ENCODE data around the gene SLC30A10.
"Not testable (repeated sequence)": the region's sequence is repeated elsewhere in the genome, so short reads cannot be mapped to it uniquely, and the experiment has no call there.

DNA sequence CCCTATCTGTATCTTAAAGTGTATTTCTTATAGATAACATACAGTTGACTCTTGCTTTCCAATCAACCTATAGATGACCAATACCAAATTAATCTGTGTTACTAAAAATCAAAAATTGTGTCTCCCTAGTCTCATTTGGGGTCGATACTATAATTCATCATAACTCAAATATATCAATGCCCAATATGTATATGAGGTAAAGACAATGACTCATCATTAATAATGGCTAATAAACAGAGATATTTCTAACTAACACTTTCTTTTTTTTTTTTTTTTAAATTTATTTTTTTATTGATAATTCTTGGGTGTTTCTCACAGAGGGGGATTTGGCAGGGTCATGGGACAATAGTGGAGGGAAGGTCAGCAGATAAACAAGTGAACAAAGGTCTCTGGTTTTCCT is 55.8 kb downstream of the SLC30A10 start:
- TF ChIP-seq, protein P1, sequence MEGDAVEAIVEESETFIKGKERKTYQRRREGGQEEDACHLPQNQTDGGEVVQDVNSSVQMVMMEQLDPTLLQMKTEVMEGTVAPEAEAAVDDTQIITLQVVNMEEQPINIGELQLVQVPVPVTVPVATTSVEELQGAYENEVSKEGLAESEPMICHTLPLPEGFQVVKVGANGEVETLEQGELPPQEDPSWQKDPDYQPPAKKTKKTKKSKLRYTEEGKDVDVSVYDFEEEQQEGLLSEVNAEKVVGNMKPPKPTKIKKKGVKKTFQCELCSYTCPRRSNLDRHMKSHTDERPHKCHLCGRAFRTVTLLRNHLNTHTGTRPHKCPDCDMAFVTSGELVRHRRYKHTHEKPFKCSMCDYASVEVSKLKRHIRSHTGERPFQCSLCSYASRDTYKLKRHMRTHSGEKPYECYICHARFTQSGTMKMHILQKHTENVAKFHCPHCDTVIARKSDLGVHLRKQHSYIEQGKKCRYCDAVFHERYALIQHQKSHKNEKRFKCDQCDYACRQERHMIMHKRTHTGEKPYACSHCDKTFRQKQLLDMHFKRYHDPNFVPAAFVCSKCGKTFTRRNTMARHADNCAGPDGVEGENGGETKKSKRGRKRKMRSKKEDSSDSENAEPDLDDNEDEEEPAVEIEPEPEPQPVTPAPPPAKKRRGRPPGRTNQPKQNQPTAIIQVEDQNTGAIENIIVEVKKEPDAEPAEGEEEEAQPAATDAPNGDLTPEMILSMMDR (IDR thresholded peaks at IDR 0.05): not testable (repeated sequence)
- TF ChIP-seq POLR2A (IDR thresholded peaks at IDR 0.05): not testable (repeated sequence)

Measured in body of pancreas (tissue), 4 donors.